ENCODE data around the gene GABRG3.

- no peak for TF ChIP-seq TAF1 (IDR thresholded peaks at IDR 0.05; ENCODE audit: low read depth, low read length)
- TF ChIP-seq PAX5 (IDR thresholded peaks at IDR 0.05; ENCODE audit: insufficient read depth, low read length, severe bottlenecking): no peak
- no peak for TF ChIP-seq POLR2AphosphoS5 (IDR thresholded peaks at IDR 0.05; ENCODE audit: low read depth, low read length)
- TF ChIP-seq POLR2A (IDR thresholded peaks at IDR 0.05; ENCODE audit: low read depth, low read length): no peak
- TF ChIP-seq SPI1 (IDR thresholded peaks at IDR 0.05; ENCODE audit: low read depth, low read length): no peak
- TF ChIP-seq POU2F2 (IDR thresholded peaks at IDR 0.05; ENCODE audit: low read depth, low read length): no peak
Measured at GRCh38 chr15:27514526-27514925, 543.5 kb downstream of the GABRG3 start.

Measured in GM12891 (cell line).